GM12872 (cell line): ENCODE data around the gene GLCE.

ENCODE experiments used
- TF ChIP-seq, protein P1 (sequence below): IDR thresholded peaks from 3 replicates; pipeline ENCODE4 v1.5.1; 2011; ENCODE audit warnings: low read depth, mild to moderate bottlenecking, low read length, moderate library complexity; ENCODE audit not compliant: insufficient read depth

GLCE gene

DNA sequence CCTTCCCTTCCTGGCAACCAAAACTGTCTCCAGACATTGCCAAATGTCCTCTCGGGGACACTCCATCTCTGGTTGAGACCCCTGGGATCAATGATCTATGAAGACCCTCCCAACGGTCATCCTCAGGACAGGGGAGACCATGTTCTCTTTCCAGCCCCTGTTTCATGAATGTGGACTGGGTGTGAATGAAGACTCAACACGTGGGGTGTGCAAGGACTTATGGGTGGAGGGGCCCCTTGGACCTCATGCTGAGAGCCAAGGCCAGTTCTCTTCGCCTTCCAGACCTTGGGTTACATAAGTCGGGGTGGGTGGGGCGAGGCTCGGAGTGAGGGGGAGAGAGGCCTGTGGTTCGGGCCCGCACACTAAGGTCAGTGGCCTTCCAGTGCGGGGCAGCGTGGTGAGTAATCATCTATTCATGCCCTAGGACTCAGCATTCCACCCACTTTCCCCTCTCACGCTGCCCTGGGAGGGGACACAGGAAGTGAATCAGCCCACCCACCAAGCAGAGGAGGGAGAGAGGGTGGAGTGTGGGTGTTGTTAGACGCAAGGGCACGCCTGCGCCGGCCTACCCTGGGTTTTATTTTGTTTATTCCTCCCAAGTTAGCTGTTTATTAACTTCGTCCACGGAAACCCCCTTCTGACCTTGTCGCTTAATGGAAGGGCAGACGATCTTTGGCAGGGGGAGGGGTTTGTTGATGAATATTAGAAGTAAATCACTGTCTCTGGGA lies 144.9 kb downstream of the GLCE start:
- TF ChIP-seq, protein P1, sequence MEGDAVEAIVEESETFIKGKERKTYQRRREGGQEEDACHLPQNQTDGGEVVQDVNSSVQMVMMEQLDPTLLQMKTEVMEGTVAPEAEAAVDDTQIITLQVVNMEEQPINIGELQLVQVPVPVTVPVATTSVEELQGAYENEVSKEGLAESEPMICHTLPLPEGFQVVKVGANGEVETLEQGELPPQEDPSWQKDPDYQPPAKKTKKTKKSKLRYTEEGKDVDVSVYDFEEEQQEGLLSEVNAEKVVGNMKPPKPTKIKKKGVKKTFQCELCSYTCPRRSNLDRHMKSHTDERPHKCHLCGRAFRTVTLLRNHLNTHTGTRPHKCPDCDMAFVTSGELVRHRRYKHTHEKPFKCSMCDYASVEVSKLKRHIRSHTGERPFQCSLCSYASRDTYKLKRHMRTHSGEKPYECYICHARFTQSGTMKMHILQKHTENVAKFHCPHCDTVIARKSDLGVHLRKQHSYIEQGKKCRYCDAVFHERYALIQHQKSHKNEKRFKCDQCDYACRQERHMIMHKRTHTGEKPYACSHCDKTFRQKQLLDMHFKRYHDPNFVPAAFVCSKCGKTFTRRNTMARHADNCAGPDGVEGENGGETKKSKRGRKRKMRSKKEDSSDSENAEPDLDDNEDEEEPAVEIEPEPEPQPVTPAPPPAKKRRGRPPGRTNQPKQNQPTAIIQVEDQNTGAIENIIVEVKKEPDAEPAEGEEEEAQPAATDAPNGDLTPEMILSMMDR: no peak

DNA sequence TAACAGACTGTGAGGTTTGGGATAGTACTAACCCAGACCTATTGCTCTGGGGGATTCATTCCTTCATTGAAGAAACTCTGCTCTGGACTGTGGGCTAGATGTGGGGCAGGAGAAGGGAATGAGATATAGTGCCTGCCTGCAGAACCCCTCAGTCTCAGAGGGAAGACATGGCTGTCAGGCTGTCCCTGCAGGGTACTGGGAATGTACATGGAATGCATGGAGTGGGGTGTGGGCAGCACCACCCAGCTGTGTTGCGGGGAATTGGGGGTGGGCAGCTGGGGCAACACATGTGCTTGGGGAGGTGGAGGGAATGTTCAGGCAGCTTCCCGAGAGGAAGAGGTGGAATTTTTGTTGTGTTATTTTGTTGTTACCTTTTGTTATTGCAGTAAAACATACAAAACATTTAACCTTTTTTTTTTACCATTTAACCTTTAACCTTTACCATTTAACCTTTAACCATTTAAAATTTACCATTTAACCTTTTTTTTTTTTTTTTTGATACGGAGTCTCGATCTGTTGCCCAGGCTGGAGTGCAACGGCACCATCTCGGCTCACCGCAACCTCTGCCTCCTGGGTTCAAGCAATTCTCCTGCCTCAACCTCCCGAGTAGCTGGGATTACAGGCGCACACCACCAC lies 145.6 kb downstream of the GLCE start:
- TF ChIP-seq, protein P1: no peak

GRCh38 chr15:69307939-69308338 lies 147.5 kb downstream of the GLCE start:
- TF ChIP-seq, protein P1: no peak

GRCh38 chr15:69308949-69309348 lies 148.5 kb downstream of the GLCE start:
- TF ChIP-seq, protein P1: no peak

DNA sequence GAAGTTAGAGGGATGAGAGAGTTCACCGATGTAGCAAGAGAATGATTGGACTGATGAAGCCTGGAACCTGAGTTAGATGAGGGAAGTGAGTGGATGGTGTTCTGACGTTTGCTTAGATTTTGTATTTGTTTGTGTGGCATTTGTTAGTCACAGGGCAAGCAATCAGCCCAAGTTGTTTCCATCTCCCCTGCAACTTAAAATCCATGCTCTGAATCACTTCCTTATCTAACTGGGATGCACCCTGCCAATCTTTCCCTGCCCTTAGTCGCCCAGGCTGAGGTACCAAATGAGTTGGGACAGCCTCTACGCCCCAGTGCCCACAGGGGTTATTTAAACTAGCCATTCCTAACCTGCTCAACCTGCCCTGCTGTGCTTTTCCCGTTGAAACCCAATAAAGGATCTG lies 150.9 kb downstream of the GLCE start:
- TF ChIP-seq, protein P1: no peak

GRCh38 chr15:69313432-69314000 lies 153.1 kb downstream of the GLCE start:
- TF ChIP-seq, protein P1: no peak

DNA sequence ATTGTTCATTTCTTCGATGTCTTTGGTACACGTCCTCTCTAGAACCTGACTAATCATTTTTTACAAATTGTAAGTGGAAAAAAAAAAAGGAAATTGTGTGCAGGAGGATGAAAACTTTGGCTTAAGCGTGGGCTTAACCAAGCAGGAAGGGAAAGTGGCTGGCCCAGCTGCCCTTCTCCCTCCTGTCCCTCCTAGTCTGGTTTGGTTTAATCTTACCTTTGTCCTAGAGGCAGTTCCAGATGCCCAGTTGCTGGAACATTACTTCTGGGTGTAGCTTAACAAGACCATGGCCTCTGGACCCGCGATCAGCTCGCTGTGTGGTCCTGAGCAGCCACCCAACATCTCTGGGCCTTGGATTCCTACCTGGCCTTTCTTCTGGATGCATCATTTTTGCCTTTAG lies 153.7 kb downstream of the GLCE start:
- TF ChIP-seq, protein P1: no peak
